GM21447 (cell line): ENCODE results near the gene GLRX.
A peak's percentile ranks its signal among the peaks of the same experiment; 100 is the strongest.
"Not testable (repeated sequence)": the region's sequence is repeated elsewhere in the genome, so short reads cannot be mapped to it uniquely, and the experiment has no call there.

Experiments used
- ATAC-seq: cut with Tn5 transposase; IDR thresholded peaks from one replicate; pipeline ENCODE4 v1.9.1; 2021; ENCODE audit not compliant: unreplicated experiment

Gene GLRX

GRCh38 chr5:95830226-95830625 lies 7.7 kb upstream of the GLRX start:
- no peak for ATAC-seq

- ATAC-seq: no peak
Observed at GRCh38 chr5:95827892-95828246, 5.3 kb upstream of the GLRX start.

- ATAC-seq: no peak
Observed at GRCh38 chr5:95826949-95827891, 4.7 kb upstream of the GLRX start.

- ATAC-seq: no peak
Observed at GRCh38 chr5:95825495-95825894, 3.0 kb upstream of the GLRX start.

- no peak for ATAC-seq
Observed at GRCh38 chr5:95824747-95825146, 2.2 kb upstream of the GLRX start.

- ATAC-seq: peak; percentile 43
Observed at GRCh38 chr5:95823738-95824609, 1.4 kb upstream of the GLRX start.

GRCh38 chr5:95823218-95823737 lies 752 bp upstream of the GLRX start:
- no peak for ATAC-seq

GRCh38 chr5:95822043-95822541 lies 434 bp downstream of the GLRX start:
- peak; percentile 46 for ATAC-seq

GRCh38 chr5:95821110-95822021 lies 1.2 kb downstream of the GLRX start:
- peak; percentile 27 for ATAC-seq

- no peak for ATAC-seq
Observed at GRCh38 chr5:95818181-95819147, 4.1 kb downstream of the GLRX start.

GRCh38 chr5:95817430-95817829 lies 5.1 kb downstream of the GLRX start:
- ATAC-seq: no peak

GRCh38 chr5:95816776-95817175 lies 5.8 kb downstream of the GLRX start:
- no peak for ATAC-seq

GRCh38 chr5:95816341-95816740 lies 6.2 kb downstream of the GLRX start:
- ATAC-seq: no peak

GRCh38 chr5:95815155-95815729 lies 7.3 kb downstream of the GLRX start:
- ATAC-seq: no peak

GRCh38 chr5:95813035-95813434 lies 9.5 kb downstream of the GLRX start:
- ATAC-seq: not testable (repeated sequence)

- ATAC-seq: no peak
Observed at GRCh38 chr5:95812074-95812471, 10.5 kb downstream of the GLRX start.

- not testable (repeated sequence) for ATAC-seq
Observed at GRCh38 chr5:95811461-95812073, 11.0 kb downstream of the GLRX start.

- not testable (repeated sequence) for ATAC-seq
Observed at GRCh38 chr5:95811126-95811423, 11.5 kb downstream of the GLRX start.
